Liver (tissue), 9 donors: ENCODE data around the gene A4GALT. TPM values are rescaled to one million over a fixed set of nuclear protein-coding genes. Genes with fewer than 3 reads are reported as not detected.

Experiments
- DNase-seq: peaks from one replicate; pipeline ENCODE4 v3.0.0-alpha.2; 2017; ENCODE audit warnings: low spot score
- H3K27ac ChIP-seq, 2 donors: one replicate each; pipeline ENCODE4 v1.7.0; 2013; ENCODE audit warnings: inconsistent platforms in 2 of 2, low read length in 2 of 2, control low read depth in 1 of 2, low read depth in 1 of 2, mild to moderate bottlenecking in 1 of 2
- H3K27me3 ChIP-seq, 4 donors: one replicate each; pipeline versions ENCODE4 v1.6.1 to v1.7.0; 2013; ENCODE audit warnings: low read length in 3 of 4, inconsistent platforms in 1 of 4, mild to moderate bottlenecking in 1 of 4, moderate library complexity in 1 of 4; ENCODE audit not compliant: control insufficient read depth in 4 of 4, insufficient read depth in 4 of 4
- H3K36me3 ChIP-seq, 4 donors: one replicate each; pipeline versions ENCODE4 v1.6.1 to v1.7.0; 2013; ENCODE audit warnings: low read length in 3 of 4, mild to moderate bottlenecking in 3 of 4, low read depth in 1 of 4, moderate library complexity in 1 of 4; ENCODE audit not compliant: control insufficient read depth in 4 of 4, insufficient read depth in 3 of 4
- H3K4me1 ChIP-seq, 4 donors: one replicate each; pipeline versions ENCODE4 v1.6.1 to v1.7.0; 2013; ENCODE audit warnings: low read length in 3 of 4, mild to moderate bottlenecking in 3 of 4, moderate library complexity in 1 of 4; ENCODE audit not compliant: control insufficient read depth in 4 of 4, insufficient read depth in 4 of 4
- H3K4me3 ChIP-seq, 3 donors: one replicate each; pipeline versions ENCODE4 v1.6.1 to v1.7.0; 2013; ENCODE audit warnings: low read length in 3 of 3, control low read depth in 1 of 3, low read depth in 1 of 3, mild to moderate bottlenecking in 1 of 3
- H3K9ac ChIP-seq, 2 donors: one replicate each; pipeline ENCODE4 v1.7.0; 2013; ENCODE audit warnings: low read length in 2 of 2, mild to moderate bottlenecking in 2 of 2, moderate library complexity in 2 of 2, control low read depth in 1 of 2, low read depth in 1 of 2
- H3K9me3 ChIP-seq, 4 donors: one replicate each; pipeline versions ENCODE4 v1.6.1 to v1.7.0; 2013; ENCODE audit warnings: low read length in 3 of 4; ENCODE audit not compliant: control insufficient read depth in 4 of 4
- EGR1 ChIP-seq, 2 donors: IDR thresholded peaks; 2 replicates each; pipeline ENCODE4 v1.6.1; 2016 to 2018; ENCODE audit warnings: antibody characterized with exemption in 2 of 2, low read depth in 2 of 2
- FOXA1 ChIP-seq: IDR thresholded peaks from 2 replicates; pipeline ENCODE4 v1.6.1; 2016; ENCODE audit warnings: antibody characterized with exemption
- FOXA2 ChIP-seq: IDR thresholded peaks from 2 replicates; pipeline ENCODE4 v1.6.1; 2016; ENCODE audit warnings: antibody characterized with exemption
- GABPA ChIP-seq, 2 donors: IDR thresholded peaks in 1 of 2; conservative IDR thresholded peaks in 1 of 2; 2 replicates each; pipeline ENCODE4 v1.6.1; 2016; ENCODE audit warnings: antibody characterized with exemption in 2 of 2, mild to moderate bottlenecking in 1 of 2, moderate library complexity in 1 of 2
- HNF4A ChIP-seq, 2 donors: conservative IDR thresholded peaks; 2 replicates each; pipeline ENCODE4 v1.6.1; 2016; ENCODE audit warnings: antibody characterized with exemption in 2 of 2, mild to moderate bottlenecking in 2 of 2
- HNF4G ChIP-seq: IDR thresholded peaks from 2 replicates; pipeline ENCODE4 v1.6.1; 2016; ENCODE audit warnings: antibody characterized with exemption
- JUND ChIP-seq, 2 donors: IDR thresholded peaks; 2 replicates each; pipeline ENCODE4 v1.6.1; 2016; ENCODE audit warnings: antibody characterized with exemption in 2 of 2
- NR2F2 ChIP-seq: IDR thresholded peaks from 2 replicates; pipeline ENCODE4 v1.6.1; 2016; ENCODE audit warnings: antibody characterized with exemption
- RAD21 ChIP-seq, 2 donors: IDR thresholded peaks; 2 replicates each; pipeline ENCODE4 v1.6.1; 2016; ENCODE audit warnings: antibody characterized with exemption in 2 of 2, mild to moderate bottlenecking in 2 of 2
- REST ChIP-seq: IDR thresholded peaks from 2 replicates; pipeline ENCODE4 v1.6.1; 2016; ENCODE audit warnings: antibody characterized with exemption, mild to moderate bottlenecking
- RXRA ChIP-seq, 2 donors: IDR thresholded peaks; 2 replicates each; pipeline ENCODE4 v1.6.1; 2017 to 2018; ENCODE audit warnings: antibody characterized with exemption in 2 of 2, mild to moderate bottlenecking in 1 of 2
- SP1 ChIP-seq: IDR thresholded peaks from 2 replicates; pipeline ENCODE4 v1.6.1; 2018; ENCODE audit warnings: antibody characterized with exemption, mild to moderate bottlenecking
- TAF1 ChIP-seq: conservative IDR thresholded peaks from 2 replicates; pipeline ENCODE4 v1.6.1; 2016; ENCODE audit warnings: antibody characterized with exemption, mild to moderate bottlenecking
- YY1 ChIP-seq: IDR thresholded peaks from 2 replicates; pipeline ENCODE4 v1.6.1; 2016; ENCODE audit warnings: antibody characterized with exemption, mild to moderate bottlenecking
- ZBTB33 ChIP-seq: IDR thresholded peaks from 2 replicates; pipeline ENCODE4 v1.6.1; 2016; ENCODE audit warnings: antibody characterized with exemption
- WGBS: extraction: QIAGEN DNeasy Blood & Tissue Kit; methylation state at CpG from one replicate; pipeline ENCODE4 v1.1.7; 2013; 5-methylcytosine and 5-hydroxymethylcytosine counted together
- polyA plus RNA-seq, 2 donors: library from polyadenylated mRNA; stranded (reverse) in 1 of 2; unstranded in 1 of 2; fragments of 200-250 nt in 1 of 2; fragments of >200 nt in 1 of 2; fragmentation: Nextera tagmentation in 1 of 2; extraction: Ambion mirVana in 1 of 2; gene quantifications; one replicate each; pipeline versions ENCODE4 v1.2.1 to v1.2.3, GENCODE V29; 2013 to 2015
- total RNA-seq, 2 donors: library from RNA; depleted of rRNA; stranded (reverse); fragments of >200 nt; gene quantifications; one replicate each; pipeline ENCODE4 v1.2.3, GENCODE V29; 2014
- TF ChIP-seq, protein P1 (sequence below): IDR thresholded peaks from 2 replicates; pipeline ENCODE4 v1.6.1; 2016; ENCODE audit warnings: antibody characterized with exemption
- TF ChIP-seq, protein P2 (sequence below): IDR thresholded peaks from 2 replicates; pipeline ENCODE4 v1.6.1; 2016; ENCODE audit warnings: antibody characterized with exemption
- TF ChIP-seq, protein P3 (sequence below): fragments of 150-350 bp; IDR thresholded peaks from 2 replicates; pipeline ENCODE4 v1.5.1; 2017; ENCODE audit warnings: improper control_type of control experiment, low read depth, low read length; ENCODE audit not compliant: missing input control
- donor health status: healthy.
- donor health status: healthy.
- donor health status: healthy.
- donor health status: healthy.
- donor health status: healthy.

The A4GALT gene
- total and polyA plus RNA-seq, 4 donors, result 1.6 to 8.2 (median 2.0) TPM

- Histone ChIP-seq H3K9ac (no peak overlapping the region), H3K4me3 (no peak overlapping the region), H3K27ac (no peak overlapping the region), H3K27me3 (no peaks in the 10 kb centered on the region), H3K4me1 (peaks cover 44 to 68% (median 59%) of the 10 kb centered on the region in 4 donors), H3K36me3 (no peaks in the 10 kb centered on the region), H3K9me3 (no peaks in the 10 kb centered on the region)
- DNase-seq, result no peak
- TF ChIP-seq FOXA2 (no peak), FOXA1 (no peak), EGR1 (IDR thresholded peaks at IDR 0.05; ENCODE audit: low read depth in 2 of 2) (no peak), HNF4G (no peak), RXRA (IDR thresholded peaks at IDR 0.05) (no peak), NR2F2 (no peak), JUND (IDR thresholded peaks at IDR 0.05) (no peak), YY1 (no peak), SP1 (no peak), TAF1 (no peak), REST (no peak), GABPA (IDR thresholded peaks at IDR 0.05 in 1 of 2, conservative IDR thresholded peaks at IDR 0.05 in 1 of 2) (no peak), HNF4A (conservative IDR thresholded peaks at IDR 0.05) (no peak), ZBTB33 (no peak), RAD21 (IDR thresholded peaks at IDR 0.05) (no peak)
- TF ChIP-seq, protein P1, sequence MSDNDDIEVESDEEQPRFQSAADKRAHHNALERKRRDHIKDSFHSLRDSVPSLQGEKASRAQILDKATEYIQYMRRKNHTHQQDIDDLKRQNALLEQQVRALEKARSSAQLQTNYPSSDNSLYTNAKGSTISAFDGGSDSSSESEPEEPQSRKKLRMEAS, result no peak
- TF ChIP-seq, protein P2, sequence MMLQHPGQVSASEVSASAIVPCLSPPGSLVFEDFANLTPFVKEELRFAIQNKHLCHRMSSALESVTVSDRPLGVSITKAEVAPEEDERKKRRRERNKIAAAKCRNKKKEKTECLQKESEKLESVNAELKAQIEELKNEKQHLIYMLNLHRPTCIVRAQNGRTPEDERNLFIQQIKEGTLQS, result no peak
- TF ChIP-seq, protein P3, sequence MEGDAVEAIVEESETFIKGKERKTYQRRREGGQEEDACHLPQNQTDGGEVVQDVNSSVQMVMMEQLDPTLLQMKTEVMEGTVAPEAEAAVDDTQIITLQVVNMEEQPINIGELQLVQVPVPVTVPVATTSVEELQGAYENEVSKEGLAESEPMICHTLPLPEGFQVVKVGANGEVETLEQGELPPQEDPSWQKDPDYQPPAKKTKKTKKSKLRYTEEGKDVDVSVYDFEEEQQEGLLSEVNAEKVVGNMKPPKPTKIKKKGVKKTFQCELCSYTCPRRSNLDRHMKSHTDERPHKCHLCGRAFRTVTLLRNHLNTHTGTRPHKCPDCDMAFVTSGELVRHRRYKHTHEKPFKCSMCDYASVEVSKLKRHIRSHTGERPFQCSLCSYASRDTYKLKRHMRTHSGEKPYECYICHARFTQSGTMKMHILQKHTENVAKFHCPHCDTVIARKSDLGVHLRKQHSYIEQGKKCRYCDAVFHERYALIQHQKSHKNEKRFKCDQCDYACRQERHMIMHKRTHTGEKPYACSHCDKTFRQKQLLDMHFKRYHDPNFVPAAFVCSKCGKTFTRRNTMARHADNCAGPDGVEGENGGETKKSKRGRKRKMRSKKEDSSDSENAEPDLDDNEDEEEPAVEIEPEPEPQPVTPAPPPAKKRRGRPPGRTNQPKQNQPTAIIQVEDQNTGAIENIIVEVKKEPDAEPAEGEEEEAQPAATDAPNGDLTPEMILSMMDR, result no peak
- WGBS, result 93% methylated on average over 14 of the region's 14 CpGs
Observed at GRCh38 chr22:42643634-42644421, 76.8 kb downstream of the A4GALT start.
